Measurements from ENCODE around the gene EFNA1.

DNA sequence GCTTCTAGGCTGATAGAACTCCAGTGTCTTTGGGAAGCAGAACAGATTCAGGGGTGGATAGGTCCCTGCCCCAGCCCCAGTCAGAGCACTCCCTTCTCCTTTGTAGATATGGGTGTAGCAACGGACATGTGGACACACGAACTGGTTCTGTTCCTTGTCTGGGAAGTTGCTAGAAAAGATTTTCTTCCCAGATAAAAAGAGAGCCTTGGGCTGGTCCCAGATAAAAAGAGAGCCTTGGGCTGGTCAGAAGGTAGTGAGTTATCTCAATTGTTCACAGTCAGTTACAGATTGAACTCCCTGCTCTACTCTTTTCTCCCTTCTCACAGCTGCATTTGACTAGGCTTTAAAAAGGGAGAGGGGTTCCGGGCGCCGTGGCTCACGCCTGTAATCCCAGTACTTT, 7.4 kb upstream of the EFNA1 start:
- TF ChIP-seq, protein P1, sequence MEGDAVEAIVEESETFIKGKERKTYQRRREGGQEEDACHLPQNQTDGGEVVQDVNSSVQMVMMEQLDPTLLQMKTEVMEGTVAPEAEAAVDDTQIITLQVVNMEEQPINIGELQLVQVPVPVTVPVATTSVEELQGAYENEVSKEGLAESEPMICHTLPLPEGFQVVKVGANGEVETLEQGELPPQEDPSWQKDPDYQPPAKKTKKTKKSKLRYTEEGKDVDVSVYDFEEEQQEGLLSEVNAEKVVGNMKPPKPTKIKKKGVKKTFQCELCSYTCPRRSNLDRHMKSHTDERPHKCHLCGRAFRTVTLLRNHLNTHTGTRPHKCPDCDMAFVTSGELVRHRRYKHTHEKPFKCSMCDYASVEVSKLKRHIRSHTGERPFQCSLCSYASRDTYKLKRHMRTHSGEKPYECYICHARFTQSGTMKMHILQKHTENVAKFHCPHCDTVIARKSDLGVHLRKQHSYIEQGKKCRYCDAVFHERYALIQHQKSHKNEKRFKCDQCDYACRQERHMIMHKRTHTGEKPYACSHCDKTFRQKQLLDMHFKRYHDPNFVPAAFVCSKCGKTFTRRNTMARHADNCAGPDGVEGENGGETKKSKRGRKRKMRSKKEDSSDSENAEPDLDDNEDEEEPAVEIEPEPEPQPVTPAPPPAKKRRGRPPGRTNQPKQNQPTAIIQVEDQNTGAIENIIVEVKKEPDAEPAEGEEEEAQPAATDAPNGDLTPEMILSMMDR (IDR thresholded peaks at IDR 0.05; ENCODE audit: low read length): no peak
- no peak for TF ChIP-seq EZH2 (IDR thresholded peaks at IDR 0.05; ENCODE audit: borderline replicate concordance, low read length)
